GDM1 (cell line): ENCODE results near the gene IQCN.

Experiments used
- DNase-seq: peaks from one replicate; lab custom pipeline; 2025; lab: John Stamatoyannopoulos, UW

The IQCN gene

GRCh38 chr19:18287836-18288772, 13.9 kb upstream of the IQCN start:
- no peak for DNase-seq

- DNase-seq: no peak
Observed at GRCh38 chr19:18286973-18287635, 12.9 kb upstream of the IQCN start.

GRCh38 chr19:18284712-18285360, 10.6 kb upstream of the IQCN start:
- DNase-seq: no peak

GRCh38 chr19:18283338-18283737, 9.1 kb upstream of the IQCN start:
- DNase-seq: no peak

GRCh38 chr19:18282788-18283141, 8.5 kb upstream of the IQCN start:
- no peak for DNase-seq

GRCh38 chr19:18282021-18282787, 8.0 kb upstream of the IQCN start:
- DNase-seq: no peak

- DNase-seq: peak; percentile 99
Observed at GRCh38 chr19:18281082-18282020, 7.1 kb upstream of the IQCN start, which contains the start of gene JUND. JUND (minus strand) TSS chr19:18281622; CDS start chr19:18281484, 138 bp downstream.

GRCh38 chr19:18280247-18281081, 6.2 kb upstream of the IQCN start:
- peak; percentile 54 for DNase-seq

GRCh38 chr19:18279516-18280246, 5.4 kb upstream of the IQCN start:
- DNase-seq: peak; percentile 90

GRCh38 chr19:18279266-18279515, 4.9 kb upstream of the IQCN start:
- DNase-seq: no peak

GRCh38 chr19:18278521-18279265, 4.4 kb upstream of the IQCN start:
- peak; percentile 6 for DNase-seq

GRCh38 chr19:18274781-18275356, 617 bp upstream of the IQCN start:
- no peak for DNase-seq

GRCh38 chr19:18273561-18274218, 562 bp downstream of the IQCN start:
- no peak for DNase-seq

- DNase-seq: no peak
Observed at GRCh38 chr19:18271433-18271841, 2.8 kb downstream of the IQCN start.

- no peak for DNase-seq
Observed at GRCh38 chr19:18270326-18270725, 3.9 kb downstream of the IQCN start.

- DNase-seq: no peak
Observed at GRCh38 chr19:18269070-18269723, 5.1 kb downstream of the IQCN start.
